B cell (primary cell): ENCODE data around the gene HPD.

Experiments used
- EZH2 ChIP-seq: IDR thresholded peaks from 2 replicates; pipeline ENCODE4 v1.6.1; 2012; ENCODE audit warnings: borderline replicate concordance, low read depth, mild to moderate bottlenecking, moderate library complexity, low read length; ENCODE audit not compliant: insufficient read depth, poor library complexity, severe bottlenecking
- TF ChIP-seq, protein P1 (sequence below): fragments of 200-600 bp; IDR thresholded peaks from one replicate; pipeline ENCODE4 v1.8.0; 2022; ENCODE audit warnings: antibody characterized with exemption, mild to moderate bottlenecking

DNA sequence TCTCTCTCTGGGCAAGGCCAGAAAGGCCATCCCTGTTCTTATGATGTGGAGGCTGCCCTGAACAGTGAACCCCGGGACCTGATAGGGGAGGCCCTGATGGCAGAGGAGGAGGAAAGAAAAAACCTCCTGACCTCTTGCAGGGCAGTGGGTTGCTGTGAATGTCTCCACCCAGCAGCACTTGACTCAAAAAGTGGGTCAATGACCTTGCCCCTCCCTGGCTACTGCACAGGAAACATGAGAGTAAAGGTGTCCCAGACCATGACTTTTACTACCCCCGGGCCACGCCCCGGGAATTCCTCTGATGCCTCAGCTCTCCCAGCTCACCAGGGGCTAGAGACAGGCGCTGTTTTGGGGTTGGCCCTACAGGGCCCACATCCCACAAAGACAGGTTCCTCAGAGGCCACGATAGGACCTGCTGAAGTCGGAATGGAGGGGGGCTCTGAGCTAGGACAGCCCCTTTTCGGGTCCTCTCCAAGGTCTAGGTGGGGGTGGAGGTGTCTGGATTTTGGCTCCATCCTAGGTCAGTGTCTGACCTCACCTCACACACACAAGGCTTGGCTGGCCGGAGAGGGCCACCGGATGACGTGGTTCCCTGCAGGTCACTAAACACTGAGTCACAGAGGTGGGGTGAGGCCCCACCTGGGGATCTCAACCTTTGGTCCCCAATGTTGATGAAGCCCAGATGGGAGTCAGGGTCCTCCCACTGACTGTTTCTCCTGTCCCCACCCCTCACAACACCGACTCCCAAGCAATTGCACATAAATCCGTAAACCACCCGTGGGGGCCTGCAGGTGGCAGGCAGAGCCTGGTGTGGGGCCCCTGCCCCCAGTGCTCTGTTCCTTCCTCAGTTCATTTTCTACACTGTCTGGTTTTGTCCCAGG lies 66.7 kb downstream of the HPD start:
- TF ChIP-seq, protein P1, sequence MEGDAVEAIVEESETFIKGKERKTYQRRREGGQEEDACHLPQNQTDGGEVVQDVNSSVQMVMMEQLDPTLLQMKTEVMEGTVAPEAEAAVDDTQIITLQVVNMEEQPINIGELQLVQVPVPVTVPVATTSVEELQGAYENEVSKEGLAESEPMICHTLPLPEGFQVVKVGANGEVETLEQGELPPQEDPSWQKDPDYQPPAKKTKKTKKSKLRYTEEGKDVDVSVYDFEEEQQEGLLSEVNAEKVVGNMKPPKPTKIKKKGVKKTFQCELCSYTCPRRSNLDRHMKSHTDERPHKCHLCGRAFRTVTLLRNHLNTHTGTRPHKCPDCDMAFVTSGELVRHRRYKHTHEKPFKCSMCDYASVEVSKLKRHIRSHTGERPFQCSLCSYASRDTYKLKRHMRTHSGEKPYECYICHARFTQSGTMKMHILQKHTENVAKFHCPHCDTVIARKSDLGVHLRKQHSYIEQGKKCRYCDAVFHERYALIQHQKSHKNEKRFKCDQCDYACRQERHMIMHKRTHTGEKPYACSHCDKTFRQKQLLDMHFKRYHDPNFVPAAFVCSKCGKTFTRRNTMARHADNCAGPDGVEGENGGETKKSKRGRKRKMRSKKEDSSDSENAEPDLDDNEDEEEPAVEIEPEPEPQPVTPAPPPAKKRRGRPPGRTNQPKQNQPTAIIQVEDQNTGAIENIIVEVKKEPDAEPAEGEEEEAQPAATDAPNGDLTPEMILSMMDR, result no peak
- TF ChIP-seq EZH2, result no peak
